Neural cell (in vitro differentiated cells): ENCODE results near the gene FLOT1. TPM values are rescaled to one million over a fixed set of nuclear protein-coding genes. Genes with fewer than 3 reads are reported as not detected.

ENCODE experiments used
- H2AFZ ChIP-seq: fragments of 200-600, 300-800 bp; sonication (generic), shearing (Covaris generic); 2 replicates; pipeline ENCODE4 v1.6.0; 2014; ENCODE audit warnings: low read depth, mild to moderate bottlenecking, antibody characterized with exemption, low read length, moderate library complexity
- H3F3A ChIP-seq: fragments of 200-600 bp; shearing (Covaris generic); 2 replicates; pipeline ENCODE4 v1.6.1; 2016; ENCODE audit warnings: mild to moderate bottlenecking, moderate library complexity, mixed read lengths, antibody characterized with exemption, low read length; ENCODE audit not compliant: insufficient read depth, poor library complexity, severe bottlenecking
- H3K27ac ChIP-seq: fragments of 200-600, 300-800 bp; sonication (generic), shearing (Covaris generic); 2 replicates; pipeline ENCODE4 v1.5.1; 2014; ENCODE audit warnings: mild to moderate bottlenecking, low read length, moderate library complexity
- H3K27me3 ChIP-seq: fragments of 300-800, 200-600 bp; sonication (generic), shearing (Covaris generic); 2 replicates; pipeline ENCODE4 v1.6.0; 2014; ENCODE audit warnings: mild to moderate bottlenecking, low read depth, low read length, moderate library complexity; ENCODE audit not compliant: insufficient read depth
- H3K36me3 ChIP-seq: fragments of 300-800, 200-600 bp; sonication (generic), shearing (Covaris generic); 2 replicates; pipeline ENCODE4 v1.5.1; 2014; ENCODE audit warnings: mild to moderate bottlenecking, antibody characterized with exemption, low read length, moderate library complexity; ENCODE audit not compliant: insufficient read depth
- H3K4me2 ChIP-seq: fragments of 300-800, 200-600 bp; sonication (generic), shearing (Covaris generic); 2 replicates; pipeline ENCODE4 v1.6.0; 2014; ENCODE audit warnings: mild to moderate bottlenecking, low read length
- H3K4me3 ChIP-seq: fragments of 300-800, 200-600 bp; sonication (generic), shearing (Covaris generic); 2 replicates; pipeline ENCODE4 v1.5.1; 2014; ENCODE audit warnings: mild to moderate bottlenecking, low read length, moderate library complexity
- H3K79me2 ChIP-seq: fragments of 200-600 bp; shearing (Covaris generic); replicated peaks from 2 replicates; pipeline ENCODE4 v1.6.0; 2014; ENCODE audit warnings: mild to moderate bottlenecking, low read length, moderate library complexity; ENCODE audit not compliant: insufficient read depth
- H3K9ac ChIP-seq: fragments of 300-800, 200-600 bp; sonication (generic), shearing (Covaris generic); 2 replicates; pipeline ENCODE4 v1.6.1; 2016; ENCODE audit warnings: mild to moderate bottlenecking, low read length, mixed read lengths
- H3K9me2 ChIP-seq: fragments of 200-600 bp; shearing (Covaris generic); 2 replicates; pipeline ENCODE4 v1.6.1; 2016; ENCODE audit warnings: mild to moderate bottlenecking, low read length, mixed read lengths; ENCODE audit not compliant: insufficient read depth
- H3K9me3 ChIP-seq: fragments of 200-600, 300-800 bp; sonication (generic), shearing (Covaris generic); 2 replicates; pipeline ENCODE4 v1.6.1; 2016; ENCODE audit warnings: mild to moderate bottlenecking, mixed run types, low read length, moderate library complexity, mixed read lengths
- H4K20me1 ChIP-seq: fragments of 200-600 bp; shearing (Covaris generic); 2 replicates; pipeline ENCODE4 v1.6.1; 2016; ENCODE audit warnings: mild to moderate bottlenecking, mixed run types; ENCODE audit not compliant: insufficient read depth
- CTCF ChIP-seq: fragments of 450-650 bp; IDR thresholded peaks from 2 replicates; pipeline ENCODE4 v1.5.1; 2014; ENCODE audit warnings: antibody characterized with exemption, mild to moderate bottlenecking, moderate library complexity; ENCODE audit not compliant: poor library complexity, severe bottlenecking
- EP300 ChIP-seq: fragments of 450-650 bp; conservative IDR thresholded peaks from 2 replicates; pipeline ENCODE4 v1.6.1; 2014; ENCODE audit warnings: antibody characterized with exemption, mild to moderate bottlenecking, moderate library complexity; ENCODE audit not compliant: poor library complexity, severe bottlenecking
- EZH2 ChIP-seq: fragments of 200-600, 300-800 bp; shearing (Covaris generic), sonication (generic); IDR thresholded peaks from 2 replicates; pipeline ENCODE4 v1.6.1; 2014; ENCODE audit warnings: antibody characterized with exemption, low read length, borderline replicate concordance, mild to moderate bottlenecking; ENCODE audit not compliant: insufficient read depth, poor library complexity, severe bottlenecking
- MXI1 ChIP-seq: fragments of 450-650 bp; conservative IDR thresholded peaks from 2 replicates; pipeline ENCODE4 v1.6.1; 2014; ENCODE audit warnings: antibody characterized with exemption, mild to moderate bottlenecking; ENCODE audit not compliant: poor library complexity, severe bottlenecking
- POLR2AphosphoS5 ChIP-seq: IDR thresholded peaks from 2 replicates; pipeline ENCODE4 v1.6.1; 2012
- RAD21 ChIP-seq: fragments of 450-650 bp; conservative IDR thresholded peaks from 2 replicates; pipeline ENCODE4 v1.6.1; 2014; ENCODE audit warnings: antibody characterized with exemption, mild to moderate bottlenecking, moderate library complexity
- REST ChIP-seq: IDR thresholded peaks from 2 replicates; pipeline ENCODE4 v1.6.1; 2012; ENCODE audit warnings: borderline replicate concordance
- SMC3 ChIP-seq: fragments of 450-650 bp; conservative IDR thresholded peaks from 2 replicates; pipeline ENCODE4 v1.6.1; 2014; ENCODE audit warnings: antibody characterized with exemption, mild to moderate bottlenecking, moderate library complexity; ENCODE audit not compliant: poor library complexity
- TAF1 ChIP-seq: IDR thresholded peaks from 2 replicates; pipeline ENCODE4 v1.6.1; 2012; ENCODE audit warnings: low read depth
- polyA plus RNA-seq: library from polyadenylated mRNA; depleted of rRNA; stranded (reverse); fragments of >200 nt; gene quantifications from 2 replicates; pipeline ENCODE4 v1.2.3, GENCODE V29; 2014

The FLOT1 gene
- polyA plus RNA-seq, 1 donor from 2014 or later = 72.7 TPM

- Histone ChIP-seq H3K27ac (no peak overlapping the region), H3K27me3 (no peaks in the 10 kb centered on the region), H2AFZ (no peak overlapping the region), H3K9me2 (no peaks in the 10 kb centered on the region), H3F3A (no peaks in the 10 kb centered on the region), H3K9ac (no peak overlapping the region), H3K9me3 (no peaks in the 10 kb centered on the region), H4K20me1 (no peaks in the 10 kb centered on the region), H3K4me3 (no peak overlapping the region), H3K36me3 (no peaks in the 10 kb centered on the region), H3K4me2 (no peak overlapping the region), H3K79me2 (no peaks in the 10 kb centered on the region)
- TF ChIP-seq MXI1 (no peak), EZH2 (no peak), RAD21 (no peak), TAF1 (no peak), CTCF (no peak), REST (no peak), SMC3 (no peak), EP300 (no peak), POLR2AphosphoS5 (no peak)
These were observed 42.1 kb downstream of the FLOT1 start for GRCh38 chr6:30700340-30700739.

- Histone ChIP-seq H3K9ac (no peak overlapping the region), H3K27ac (no peak overlapping the region), H4K20me1 (no peaks in the 10 kb centered on the region), H3K4me3 (no peak overlapping the region), H2AFZ (no peak overlapping the region), H3F3A (no peaks in the 10 kb centered on the region), H3K9me2 (no peaks in the 10 kb centered on the region), H3K4me2 (no peak overlapping the region), H3K27me3 (no peaks in the 10 kb centered on the region), H3K9me3 (no peaks in the 10 kb centered on the region), H3K36me3 (no peaks in the 10 kb centered on the region), H3K79me2 (no peaks in the 10 kb centered on the region)
- TF ChIP-seq RAD21 = no peak
- no peak for TF ChIP-seq SMC3
- TF ChIP-seq CTCF = no peak
- no peak for TF ChIP-seq EP300
These were observed 46.1 kb downstream of the FLOT1 start for GRCh38 chr6:30696432-30696831.
